ENCODE data around the gene ORAI3. TPM values are rescaled to one million over a fixed set of nuclear protein-coding genes. Genes with fewer than 3 reads are reported as not detected.

The ORAI3 gene
- total and polyA plus RNA-seq, 2 of the 13 experiments (the other 11 are each of a cell fraction or from before 2014, with no cell fraction given) = 11.4 to 32.0 TPM

DNA sequence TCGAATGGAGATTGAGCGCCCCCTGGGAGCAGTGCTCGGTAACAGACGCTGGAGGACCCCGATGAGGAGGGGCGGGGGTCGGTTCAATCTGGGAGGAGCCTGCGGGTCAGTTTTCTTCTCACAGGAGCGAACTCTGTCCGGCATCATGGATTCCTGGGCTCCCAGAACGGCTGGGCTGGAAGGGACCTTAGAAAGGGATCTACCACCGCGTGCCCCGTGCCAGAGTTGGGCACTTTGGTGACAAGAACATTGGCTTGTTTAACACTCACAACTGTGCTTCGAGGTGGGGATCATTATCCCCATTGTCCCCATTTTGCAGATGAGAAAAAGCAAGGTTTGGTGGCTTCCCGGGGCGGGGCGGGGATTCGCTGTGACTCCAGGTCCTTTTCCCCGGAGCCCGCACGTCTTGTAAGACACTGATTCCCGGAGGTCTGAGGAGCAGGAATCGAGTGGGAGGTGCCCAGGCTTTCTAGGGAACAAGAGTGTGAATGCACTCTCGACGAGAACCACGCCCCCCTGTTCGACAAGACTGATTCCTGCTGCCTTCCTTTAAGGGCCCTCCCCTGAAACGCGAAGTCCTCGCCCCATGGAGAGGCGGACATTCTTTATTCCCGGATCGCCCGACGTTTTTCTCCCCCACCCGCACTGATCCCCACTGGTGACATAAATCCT is 27.0 kb upstream of the ORAI3 start (continued):
- TF ChIP-seq, protein P1, sequence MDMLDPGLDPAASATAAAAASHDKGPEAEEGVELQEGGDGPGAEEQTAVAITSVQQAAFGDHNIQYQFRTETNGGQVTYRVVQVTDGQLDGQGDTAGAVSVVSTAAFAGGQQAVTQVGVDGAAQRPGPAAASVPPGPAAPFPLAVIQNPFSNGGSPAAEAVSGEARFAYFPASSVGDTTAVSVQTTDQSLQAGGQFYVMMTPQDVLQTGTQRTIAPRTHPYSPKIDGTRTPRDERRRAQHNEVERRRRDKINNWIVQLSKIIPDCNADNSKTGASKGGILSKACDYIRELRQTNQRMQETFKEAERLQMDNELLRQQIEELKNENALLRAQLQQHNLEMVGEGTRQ (IDR thresholded peaks at IDR 0.05; ENCODE audit: low read depth, low read length) = no peak
- TF ChIP-seq, protein P1 (CRISPR knock-in tag; IDR thresholded peaks at IDR 0.05; ENCODE audit: borderline replicate concordance) = no peak
- TF ChIP-seq, protein P2, sequence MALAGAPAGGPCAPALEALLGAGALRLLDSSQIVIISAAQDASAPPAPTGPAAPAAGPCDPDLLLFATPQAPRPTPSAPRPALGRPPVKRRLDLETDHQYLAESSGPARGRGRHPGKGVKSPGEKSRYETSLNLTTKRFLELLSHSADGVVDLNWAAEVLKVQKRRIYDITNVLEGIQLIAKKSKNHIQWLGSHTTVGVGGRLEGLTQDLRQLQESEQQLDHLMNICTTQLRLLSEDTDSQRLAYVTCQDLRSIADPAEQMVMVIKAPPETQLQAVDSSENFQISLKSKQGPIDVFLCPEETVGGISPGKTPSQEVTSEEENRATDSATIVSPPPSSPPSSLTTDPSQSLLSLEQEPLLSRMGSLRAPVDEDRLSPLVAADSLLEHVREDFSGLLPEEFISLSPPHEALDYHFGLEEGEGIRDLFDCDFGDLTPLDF (CRISPR knock-in tag; IDR thresholded peaks at IDR 0.05) = no peak
- no peak for TF ChIP-seq ZSCAN30 (CRISPR knock-in tag; IDR thresholded peaks at IDR 0.05)
- 0 out of 2 replicates have a peak, but pooled peaks have one; percentile 9 for TF ChIP-seq CHD2 (IDR thresholded peaks at IDR 0.05; ENCODE audit: low read depth, low read length)
- TF ChIP-seq NBN (conservative IDR thresholded peaks at IDR 0.05) = no peak
- TF ChIP-seq ZFX (CRISPR knock-in tag; IDR thresholded peaks at IDR 0.05; ENCODE audit: low read depth) = peak; percentile 49; the same call in 1 of the 2 replicates
- no peak for TF ChIP-seq SATB2 (CRISPR knock-in tag; IDR thresholded peaks at IDR 0.05)
- no peak; the same call in 1 of the 2 replicates for TF ChIP-seq ZNF7 (CRISPR knock-in tag; IDR thresholded peaks at IDR 0.05)
- TF ChIP-seq, protein P3, sequence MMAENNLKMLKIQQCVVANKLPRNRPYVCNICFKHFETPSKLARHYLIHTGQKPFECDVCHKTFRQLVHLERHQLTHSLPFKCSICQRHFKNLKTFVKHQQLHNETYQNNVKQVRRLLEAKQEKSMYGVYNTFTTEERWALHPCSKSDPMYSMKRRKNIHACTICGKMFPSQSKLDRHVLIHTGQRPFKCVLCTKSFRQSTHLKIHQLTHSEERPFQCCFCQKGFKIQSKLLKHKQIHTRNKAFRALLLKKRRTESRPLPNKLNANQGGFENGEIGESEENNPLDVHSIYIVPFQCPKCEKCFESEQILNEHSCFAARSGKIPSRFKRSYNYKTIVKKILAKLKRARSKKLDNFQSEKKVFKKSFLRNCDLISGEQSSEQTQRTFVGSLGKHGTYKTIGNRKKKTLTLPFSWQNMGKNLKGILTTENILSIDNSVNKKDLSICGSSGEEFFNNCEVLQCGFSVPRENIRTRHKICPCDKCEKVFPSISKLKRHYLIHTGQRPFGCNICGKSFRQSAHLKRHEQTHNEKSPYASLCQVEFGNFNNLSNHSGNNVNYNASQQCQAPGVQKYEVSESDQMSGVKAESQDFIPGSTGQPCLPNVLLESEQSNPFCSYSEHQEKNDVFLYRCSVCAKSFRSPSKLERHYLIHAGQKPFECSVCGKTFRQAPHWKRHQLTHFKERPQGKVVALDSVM (CRISPR knock-in tag; IDR thresholded peaks at IDR 0.05) = 0 out of 2 replicates have a peak, but pooled peaks have one; percentile 39
- 0 out of 2 replicates have a peak, but pooled peaks have one; percentile 56 for TF ChIP-seq JUN (CRISPR knock-in tag; IDR thresholded peaks at IDR 0.05)
- no peak for TF ChIP-seq SRF (IDR thresholded peaks at IDR 0.05; ENCODE audit: low read depth, low read length)
- no peak for TF ChIP-seq HHEX (CRISPR knock-in tag; IDR thresholded peaks at IDR 0.05)
- no peak; the same call in none of the 2 replicates for TF ChIP-seq KDM5B (CRISPR knock-in tag; IDR thresholded peaks at IDR 0.05; ENCODE audit: borderline replicate concordance)
- TF ChIP-seq ZNF468 (CRISPR knock-in tag; IDR thresholded peaks at IDR 0.05) = no peak
- TF ChIP-seq CENPX (CRISPR knock-in tag; IDR thresholded peaks at IDR 0.05) = no peak
- no peak for TF ChIP-seq NR2F2 (IDR thresholded peaks at IDR 0.05; ENCODE audit: borderline replicate concordance, low read depth)
- TF ChIP-seq STAT5B (CRISPR knock-in tag; IDR thresholded peaks at IDR 0.05) = 0 out of 2 replicates have a peak, but pooled peaks have one; percentile 8
- no peak for TF ChIP-seq MED8 (CRISPR knock-in tag; IDR thresholded peaks at IDR 0.05; ENCODE audit: insufficient replicate concordance)
- TF ChIP-seq, protein P4, sequence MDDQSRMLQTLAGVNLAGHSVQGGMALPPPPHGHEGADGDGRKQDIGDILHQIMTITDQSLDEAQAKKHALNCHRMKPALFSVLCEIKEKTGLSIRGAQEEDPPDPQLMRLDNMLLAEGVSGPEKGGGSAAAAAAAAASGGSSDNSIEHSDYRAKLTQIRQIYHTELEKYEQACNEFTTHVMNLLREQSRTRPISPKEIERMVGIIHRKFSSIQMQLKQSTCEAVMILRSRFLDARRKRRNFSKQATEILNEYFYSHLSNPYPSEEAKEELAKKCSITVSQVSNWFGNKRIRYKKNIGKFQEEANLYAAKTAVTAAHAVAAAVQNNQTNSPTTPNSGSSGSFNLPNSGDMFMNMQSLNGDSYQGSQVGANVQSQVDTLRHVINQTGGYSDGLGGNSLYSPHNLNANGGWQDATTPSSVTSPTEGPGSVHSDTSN (CRISPR knock-in tag; IDR thresholded peaks at IDR 0.05; ENCODE audit: borderline replicate concordance) = no peak
- TF ChIP-seq, protein P5, sequence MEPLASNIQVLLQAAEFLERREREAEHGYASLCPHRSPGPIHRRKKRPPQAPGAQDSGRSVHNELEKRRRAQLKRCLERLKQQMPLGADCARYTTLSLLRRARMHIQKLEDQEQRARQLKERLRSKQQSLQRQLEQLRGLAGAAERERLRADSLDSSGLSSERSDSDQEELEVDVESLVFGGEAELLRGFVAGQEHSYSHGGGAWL (CRISPR knock-in tag; IDR thresholded peaks at IDR 0.05) = no peak
- no peak for TF ChIP-seq ZNF326 (CRISPR knock-in tag; IDR thresholded peaks at IDR 0.05; ENCODE audit: borderline replicate concordance)
- TF ChIP-seq HNF4A (CRISPR knock-in tag; IDR thresholded peaks at IDR 0.05) = peak; percentile 26; the same call in 1 of the 2 replicates
- TF ChIP-seq MBNL3 (CRISPR knock-in tag; conservative IDR thresholded peaks at IDR 0.05) = no peak
- TF ChIP-seq ZNF615 (CRISPR knock-in tag; IDR thresholded peaks at IDR 0.05; ENCODE audit: borderline replicate concordance) = no peak; the same call in 1 of the 2 replicates
